Measurements from ENCODE around the gene MIPOL1. TPM values are rescaled to one million over a fixed set of nuclear protein-coding genes. Genes with fewer than 3 reads are reported as not detected.

Gene MIPOL1
- total RNA-seq, 1 donor from 2014 or later, result 18.4 TPM

- Mint-ChIP-seq H3K36me3 (no peaks in the 10 kb centered on the region), H3K27ac (no peak overlapping the region), H3K27me3 (ENCODE audit: insufficient read depth, low read depth) (peaks cover 77% of the 10 kb centered on the region), H3K4me3 (peak overlapping the region; percentile 8), H3K4me1 (peaks cover 45% of the 10 kb centered on the region), H3K9me3 (no peaks in the 10 kb centered on the region)
- peaks cover 100% of the 10 kb centered on the region for H3K27me3 ChIP-seq
- no peak for TF ChIP-seq EZH2phosphoT487 (IDR thresholded peaks at IDR 0.05)
- no peak for TF ChIP-seq EZH2 (IDR thresholded peaks at IDR 0.05)
- no peak for TF ChIP-seq CTCF (IDR thresholded peaks at IDR 0.05)
- H3K79me2 ChIP-seq (ENCODE audit: low read depth), result no peaks in the 10 kb centered on the region
- H3K4me3 ChIP-seq, result no peak overlapping the region
- H3K27ac ChIP-seq, result no peak overlapping the region
- no peaks in the 10 kb centered on the region for H3K9me3 ChIP-seq (ENCODE audit: low read depth)
- no peak overlapping the region for H2AFZ ChIP-seq (replicated peaks)
- no peaks in the 10 kb centered on the region for H3K36me3 ChIP-seq
- no peak for DNase-seq (ENCODE audit: low spot score)
- peaks cover 38% of the 10 kb centered on the region for H3K4me1 ChIP-seq
- H4K20me1 ChIP-seq (ENCODE audit: low read depth), result peaks cover 98% of the 10 kb centered on the region
- no peak overlapping the region for H3K4me2 ChIP-seq
- H3F3A ChIP-seq (ENCODE audit: low read depth), result peaks cover 73% of the 10 kb centered on the region
- H3K9ac ChIP-seq, result no peak overlapping the region
Measured at GRCh38 chr14:37586797-37587130, 389.0 kb downstream of the MIPOL1 start.

GRCh38 chr14:37587131-37587803 is 389.5 kb downstream of the MIPOL1 start:
- H3K4me3 ChIP-seq, result peak overlapping the region; percentile 47
- H3K9ac ChIP-seq, result no peak overlapping the region
- H3K27me3 ChIP-seq, result peaks cover 100% of the 10 kb centered on the region
- peaks cover 75% of the 10 kb centered on the region for H3F3A ChIP-seq (ENCODE audit: low read depth)
- peak overlapping the region; percentile 79 for H3K4me3 Mint-ChIP-seq
- no peak overlapping the region for H3K27ac ChIP-seq
- peaks cover 77% of the 10 kb centered on the region for H3K27me3 Mint-ChIP-seq (ENCODE audit: insufficient read depth, low read depth)
- H3K36me3 Mint-ChIP-seq, result no peaks in the 10 kb centered on the region
- no peak overlapping the region for H2AFZ ChIP-seq (replicated peaks)
- H3K4me2 ChIP-seq, result peak overlapping the region; percentile 85
- peaks cover 41% of the 10 kb centered on the region for H3K4me1 ChIP-seq
- H3K4me1 Mint-ChIP-seq, result peaks cover 48% of the 10 kb centered on the region
- no peak for DNase-seq (ENCODE audit: low spot score)
- no peaks in the 10 kb centered on the region for H3K79me2 ChIP-seq (ENCODE audit: low read depth)
- H3K27ac Mint-ChIP-seq, result no peak overlapping the region
- H3K9me3 Mint-ChIP-seq, result no peaks in the 10 kb centered on the region
- no peaks in the 10 kb centered on the region for H3K36me3 ChIP-seq
- H4K20me1 ChIP-seq (ENCODE audit: low read depth), result peaks cover 99% of the 10 kb centered on the region
- H3K9me3 ChIP-seq (ENCODE audit: low read depth), result no peaks in the 10 kb centered on the region
- TF ChIP-seq EZH2 (IDR thresholded peaks at IDR 0.05), result no peak
- no peak for TF ChIP-seq CTCF (IDR thresholded peaks at IDR 0.05)
- TF ChIP-seq EZH2phosphoT487 (IDR thresholded peaks at IDR 0.05), result no peak

- Histone ChIP-seq H3K9ac (no peak overlapping the region), H3F3A (ENCODE audit: low read depth) (peaks cover 68% of the 10 kb centered on the region), H3K9me3 (ENCODE audit: low read depth) (no peaks in the 10 kb centered on the region), H3K4me3 (peak overlapping the region; percentile 47), H3K36me3 (no peaks in the 10 kb centered on the region), H4K20me1 (ENCODE audit: low read depth) (peaks cover 99% of the 10 kb centered on the region), H3K4me2 (peak overlapping the region; percentile 85), H3K4me1 (peaks cover 41% of the 10 kb centered on the region), H3K27ac (no peak overlapping the region), H3K79me2 (ENCODE audit: low read depth) (no peaks in the 10 kb centered on the region), H3K27me3 (peaks cover 100% of the 10 kb centered on the region), H2AFZ (replicated peaks) (no peak overlapping the region)
- peak; percentile 87 for DNase-seq (ENCODE audit: low spot score)
- no peak overlapping the region for H3K27ac Mint-ChIP-seq
- peak overlapping the region; percentile 79 for H3K4me3 Mint-ChIP-seq
- TF ChIP-seq CTCF (IDR thresholded peaks at IDR 0.05), result no peak
- TF ChIP-seq EZH2 (IDR thresholded peaks at IDR 0.05), result peak; percentile 96
- peak; percentile 81 for TF ChIP-seq EZH2phosphoT487 (IDR thresholded peaks at IDR 0.05)
- peaks cover 78% of the 10 kb centered on the region for H3K27me3 Mint-ChIP-seq (ENCODE audit: insufficient read depth, low read depth)
- no peaks in the 10 kb centered on the region for H3K36me3 Mint-ChIP-seq
- no peaks in the 10 kb centered on the region for H3K9me3 Mint-ChIP-seq
- H3K4me1 Mint-ChIP-seq, result peaks cover 53% of the 10 kb centered on the region
Measured at GRCh38 chr14:37587881-37588666, 390.3 kb downstream of the MIPOL1 start.
